Thoracic aorta (tissue), 2 donors: ENCODE measurements around the gene WWC1. TPM values are rescaled to one million over a fixed set of nuclear protein-coding genes. Genes with fewer than 3 reads are reported as not detected.

Experiments used
- ATAC-seq: fragments of 150-250 bp; one replicate; pipeline ENCODE4 v1.8.0; 2017; ENCODE audit warnings: low read depth; ENCODE audit not compliant: insufficient number of reproducible peaks, low FRiP score
- DNase-seq: peaks from one replicate; pipeline ENCODE4 v3.0.0-alpha.2; 2020; ENCODE audit warnings: low spot score
- H3K27ac ChIP-seq, 2 donors: fragments of 200-600 bp; sonication (generic); 1 replicate in 1 of 2; 2 replicates in 1 of 2; pipeline ENCODE4 v1.5.1; 2016; ENCODE audit warnings: mild to moderate bottlenecking in 2 of 2, moderate library complexity in 2 of 2
- H3K27me3 ChIP-seq: fragments of 200-600 bp; sonication (generic); replicated peaks from 2 replicates; pipeline ENCODE4 v1.6.0; 2016; ENCODE audit warnings: mild to moderate bottlenecking; ENCODE audit not compliant: insufficient read depth
- H3K36me3 ChIP-seq: fragments of 200-600 bp; sonication (generic); one replicate; pipeline ENCODE4 v1.5.1; 2016
- H3K4me1 ChIP-seq, 2 donors: fragments of 200-600 bp; sonication (generic); 1 replicate in 1 of 2; 2 replicates in 1 of 2; pipeline versions ENCODE4 v1.5.1 to v1.6.0; 2016; ENCODE audit warnings: low read depth in 2 of 2, mild to moderate bottlenecking in 1 of 2; ENCODE audit not compliant: control insufficient read depth in 1 of 2
- H3K4me3 ChIP-seq: fragments of 200-600 bp; sonication (generic); 2 replicates; pipeline ENCODE4 v1.5.1; 2016; ENCODE audit warnings: mild to moderate bottlenecking
- H3K9me3 ChIP-seq: fragments of 200-600 bp; sonication (generic); 2 replicates; pipeline ENCODE4 v1.5.1; 2016
- CTCF ChIP-seq: fragments of 200-600 bp; sonication (generic); IDR thresholded peaks from one replicate; pipeline ENCODE4 v1.5.1; 2019; ENCODE audit warnings: antibody characterized with exemption
- total RNA-seq, 2 donors: library from RNA; depleted of rRNA; stranded (reverse); fragments of >200 nt; gene quantifications; one replicate each; pipeline versions ENCODE4 v1.1.0 to v1.2.3, GENCODE V29; 2016

The WWC1 gene
- total RNA-seq, 2 donors from 2014 or later, result 3.6 TPM; not detected in 1

- no peaks in the 10 kb centered on the region for H3K4me1 ChIP-seq
- TF ChIP-seq CTCF, result no peak
Observed at GRCh38 chr5:168464214-168464613, 172.8 kb downstream of the WWC1 start.

GRCh38 chr5:168464641-168465040 is 173.2 kb downstream of the WWC1 start:
- H3K9me3 ChIP-seq, result no peaks in the 10 kb centered on the region
- H3K36me3 ChIP-seq, result no peaks in the 10 kb centered on the region
- no peak overlapping the region for H3K27ac ChIP-seq
- DNase-seq (no peak), ATAC-seq (no peak)
- no peaks in the 10 kb centered on the region for H3K27me3 ChIP-seq
- no peak overlapping the region for H3K4me3 ChIP-seq
- TF ChIP-seq CTCF, result no peak
- H3K4me1 ChIP-seq, result no peaks in the 10 kb centered on the region

More at GRCh38 chr5:168464214-168464613, 172.8 kb downstream of the WWC1 start:
- no peak for DNase-seq
- Histone ChIP-seq H3K36me3 (no peaks in the 10 kb centered on the region), H3K27ac (no peak overlapping the region), H3K9me3 (no peaks in the 10 kb centered on the region), H3K27me3 (no peaks in the 10 kb centered on the region), H3K4me3 (no peak overlapping the region)
- ATAC-seq, result no peak

GRCh38 chr5:168467755-168468330 is 176.4 kb downstream of the WWC1 start:
- Histone ChIP-seq H3K9me3 (no peaks in the 10 kb centered on the region), H3K27ac (no peak overlapping the region), H3K27me3 (no peaks in the 10 kb centered on the region), H3K4me3 (no peak overlapping the region), H3K4me1 (no peaks in the 10 kb centered on the region), H3K36me3 (no peaks in the 10 kb centered on the region)
- DNase-seq, result no peak
- TF ChIP-seq CTCF, result no peak
- ATAC-seq, result no peak

GRCh38 chr5:168468836-168469235 is 177.4 kb downstream of the WWC1 start:
- Histone ChIP-seq H3K4me3 (no peak overlapping the region), H3K36me3 (no peaks in the 10 kb centered on the region), H3K27me3 (no peaks in the 10 kb centered on the region), H3K9me3 (no peaks in the 10 kb centered on the region), H3K4me1 (no peaks in the 10 kb centered on the region), H3K27ac (no peak overlapping the region)
- DNase-seq (no peak), ATAC-seq (no peak)
- TF ChIP-seq CTCF, result no peak

- Histone ChIP-seq H3K27ac (no peak overlapping the region), H3K4me3 (no peak overlapping the region), H3K9me3 (no peaks in the 10 kb centered on the region), H3K27me3 (no peaks in the 10 kb centered on the region), H3K4me1 (no peaks in the 10 kb centered on the region), H3K36me3 (no peaks in the 10 kb centered on the region)
- TF ChIP-seq CTCF, result no peak
- DNase-seq (no peak), ATAC-seq (no peak)
Observed at GRCh38 chr5:168469816-168470215, 178.4 kb downstream of the WWC1 start.
